A549 treated with ZK216348 at 1 μM for 4 hours (cell line): ENCODE measurements around the gene IFNL3. TPM values are rescaled to one million over a fixed set of nuclear protein-coding genes. Genes with fewer than 3 reads are reported as not detected.

ENCODE experiments used
- total RNA-seq: library from RNA; stranded (reverse); fragments of 200-300 nt; extraction: Qiagen RNA extraction; gene quantifications from 5 replicates; pipeline ENCODE4 v1.2.3, GENCODE V29; 2022; ENCODE audit warnings: low read depth

IFNL3 gene
- not detected in 5 replicates for total RNA-seq

DNA sequence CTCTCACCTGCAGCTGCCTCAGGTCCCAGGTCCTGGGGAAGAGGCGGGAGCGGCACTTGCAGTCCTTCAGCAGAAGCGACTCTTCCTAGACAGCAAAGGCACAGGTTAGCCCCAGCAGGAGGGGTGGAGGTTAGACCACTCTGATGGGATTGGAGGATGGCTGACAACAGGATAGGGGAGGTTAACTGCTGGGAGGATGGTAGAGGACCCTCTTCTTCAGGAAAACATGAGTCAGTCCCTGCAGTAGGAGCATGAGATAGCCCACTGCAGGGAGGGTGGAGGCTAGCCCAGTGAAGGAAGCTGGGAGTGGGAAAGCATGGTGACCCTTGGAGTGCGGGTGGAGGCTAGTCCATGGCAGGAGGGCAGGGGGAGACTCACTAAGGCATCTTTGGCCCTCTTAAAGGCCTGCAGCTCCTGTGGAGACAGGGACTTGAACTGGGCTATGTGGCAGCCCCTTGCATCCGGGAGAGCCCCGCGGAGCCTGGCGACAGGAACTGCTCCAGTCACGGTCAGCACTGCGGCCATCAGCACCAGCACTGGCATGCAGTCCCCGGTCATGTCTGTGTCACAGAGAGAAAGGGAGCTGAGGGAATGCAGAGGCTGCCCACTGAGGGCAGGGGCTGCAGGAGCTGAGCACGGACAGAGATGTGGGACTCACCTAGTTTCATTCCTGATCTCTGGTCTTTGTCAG lies at the start of gene IFNL3:
Gene IFNL3 (minus strand): TSS at position 597 of the 691 bp plus-strand sequence. CDS start 39 bp downstream, at position 558.

DNA sequence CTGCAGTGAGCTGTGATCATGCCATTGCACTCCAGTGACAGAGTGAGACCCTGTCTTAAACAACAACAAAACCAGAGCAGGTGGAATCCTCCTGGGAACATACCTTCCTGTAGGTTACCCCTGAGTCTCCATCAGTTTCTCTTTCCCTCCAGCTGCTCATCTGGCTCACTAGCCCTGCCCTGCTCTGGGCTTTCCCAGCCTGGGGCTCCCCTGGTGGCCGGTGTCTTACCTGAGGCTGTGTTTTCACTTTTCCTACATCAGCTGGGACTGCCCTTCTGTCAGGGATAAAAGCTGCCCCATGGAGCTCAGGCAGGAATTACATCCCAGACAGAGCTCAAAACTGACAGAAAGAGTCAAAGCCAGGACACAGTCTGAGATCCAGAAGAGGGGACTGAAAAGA lies 23.3 kb upstream of the IFNL3 start, which contains the start of gene IFNL2:
Gene IFNL2 (plus strand): TSS at position 312 of the 400 bp plus-strand sequence. CDS start 173 bp downstream, outside the sequence.

DNA sequence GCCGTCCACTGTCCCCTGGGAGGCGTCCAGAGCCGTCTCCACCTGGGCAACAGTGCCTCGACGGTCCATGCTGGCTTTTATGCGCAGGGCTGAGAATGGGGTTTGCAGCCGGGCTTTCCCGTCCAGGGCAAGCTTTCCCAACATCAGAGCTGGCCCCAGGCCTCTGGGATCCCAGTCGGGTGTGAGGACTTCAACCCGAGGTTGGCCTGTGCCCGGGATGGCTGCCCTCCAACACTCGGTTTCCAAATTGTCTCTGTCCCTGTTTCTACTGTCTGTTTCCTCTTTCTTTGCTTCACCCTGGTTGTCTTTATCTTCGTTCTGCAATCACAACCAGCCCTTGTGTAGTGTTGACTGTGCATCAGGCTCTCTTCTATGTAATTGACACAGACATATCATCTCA lies 4.0 kb upstream of the IFNL3 start, which contains the start of gene IFNL4:
Gene IFNL4 (minus strand): TSS at position 51 of the 400 bp plus-strand sequence.

DNA sequence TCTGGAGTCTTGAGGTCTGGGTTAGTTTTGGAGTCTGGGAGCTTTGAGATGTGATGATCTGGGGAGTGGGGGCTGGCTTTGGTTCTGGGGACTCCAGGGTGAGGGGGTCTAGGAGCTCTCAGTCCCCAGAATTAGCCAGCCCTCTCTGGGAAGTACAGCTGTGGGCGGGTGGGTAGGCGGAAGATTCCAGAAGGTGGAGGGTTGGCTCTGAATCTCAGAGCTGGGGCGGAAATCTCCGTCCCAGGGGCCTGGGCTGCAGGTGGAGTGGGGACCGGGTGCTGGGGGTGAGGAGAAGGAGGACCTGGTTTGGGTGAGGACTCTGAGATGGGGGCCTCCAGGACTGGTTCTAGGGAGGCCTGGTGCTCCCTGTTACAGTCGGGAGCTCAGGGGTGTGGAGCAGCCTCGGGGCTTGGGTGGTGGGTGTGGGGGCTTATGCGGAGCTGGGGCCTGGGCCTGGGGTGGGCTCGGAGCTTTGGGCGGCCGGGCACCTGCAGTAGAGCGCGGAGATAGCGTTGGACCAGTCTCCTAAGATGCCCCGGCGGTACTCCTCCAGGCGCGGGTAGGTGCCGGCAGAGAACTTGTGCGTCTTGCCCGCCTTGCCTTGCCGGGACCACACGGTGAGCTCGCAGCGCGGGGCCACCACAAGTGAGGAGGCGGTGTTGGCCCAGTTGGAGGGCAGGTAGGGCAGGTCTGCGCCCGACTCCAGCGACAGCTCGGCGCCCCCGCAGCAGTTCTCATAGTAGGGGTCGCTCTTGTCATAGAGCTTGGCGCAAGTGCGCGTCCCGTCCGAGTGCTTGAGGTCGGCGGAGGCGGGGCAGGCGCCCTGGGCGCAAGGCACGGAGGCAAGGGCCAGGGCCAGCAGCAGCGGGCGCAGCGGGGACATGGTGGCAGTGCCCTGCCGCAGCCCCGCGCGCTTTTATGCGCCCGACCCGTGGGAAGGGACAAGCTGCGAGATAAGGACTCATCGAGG lies 41.1 kb downstream of the IFNL3 start, which contains the start of gene SYCN:
Gene SYCN (minus strand): TSS at position 892 of the 970 bp plus-strand sequence. CDS start 9 bp downstream, at position 883.

DNA sequence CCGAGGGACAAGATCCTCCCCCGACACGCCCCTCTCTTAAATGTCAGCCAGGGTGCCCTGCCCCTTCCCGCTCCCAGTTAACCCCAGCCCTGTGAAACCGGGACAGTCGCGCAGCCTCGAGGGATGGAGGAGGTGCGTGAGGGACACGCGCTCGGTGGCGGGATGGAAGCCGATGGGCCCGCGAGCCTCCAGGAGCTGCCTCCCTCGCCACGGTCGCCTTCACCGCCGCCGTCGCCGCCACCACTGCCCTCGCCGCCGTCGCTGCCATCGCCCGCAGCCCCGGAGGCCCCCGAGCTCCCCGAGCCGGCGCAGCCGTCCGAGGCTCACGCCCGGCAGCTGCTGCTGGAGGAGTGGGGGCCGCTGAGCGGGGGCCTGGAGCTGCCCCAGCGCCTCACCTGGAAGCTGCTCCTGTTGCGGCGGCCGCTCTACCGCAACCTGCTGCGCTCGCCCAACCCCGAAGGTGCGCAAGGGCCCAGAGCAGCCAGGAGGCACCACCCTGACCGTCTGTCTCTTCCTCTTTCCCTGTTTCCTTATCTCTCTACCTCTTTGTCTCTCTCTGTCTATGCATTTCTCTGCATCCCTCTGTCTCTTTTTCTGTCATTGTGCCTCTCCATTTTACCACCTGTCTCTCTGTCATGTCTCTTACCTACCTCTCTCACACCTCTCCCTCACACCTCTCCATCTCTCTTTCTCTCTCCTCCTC lies 47.8 kb downstream of the IFNL3 start, which contains the start of gene NCCRP1:
Gene NCCRP1 (plus strand): TSS at position 105 of the 703 bp plus-strand sequence. CDS start 19 bp downstream, at position 124.

Other genes starting within 250 kb of the IFNL3 start
- 2.7 to 7.5 TPM (median 4.6 TPM) in 5 replicates for gene FBXO27, start 212.5 kb downstream of the IFNL3 start, total RNA-seq
- 0.14 to 0.23 TPM (median 0.15 TPM) in 3 of 5 replicates, not detected in the others for gene ACP7, start 160.6 kb downstream of the IFNL3 start, total RNA-seq
- gene PAK4, start 119.2 kb downstream of the IFNL3 start, total RNA-seq, result 59.1 to 132 TPM (median 113 TPM) in 5 replicates
- 1.2 to 1.8 TPM (median 1.5 TPM) in 5 replicates for gene NCCRP1, start 48.0 kb downstream of the IFNL3 start, total RNA-seq
- gene SYCN, start 40.7 kb downstream of the IFNL3 start, total RNA-seq, result not detected in 5 replicates
- not detected in 5 replicates for gene IFNL4, start 3.9 kb upstream of the IFNL3 start, total RNA-seq
- not detected in 5 replicates for gene IFNL2, start 23.4 kb upstream of the IFNL3 start, total RNA-seq
- gene IFNL1, start 51.4 kb upstream of the IFNL3 start, total RNA-seq, result 0.30 TPM in 1 of 5 replicates, not detected in the others
- 5.9 to 13.6 TPM (median 12.4 TPM) in 5 replicates for gene LRFN1, start 75.9 kb upstream of the IFNL3 start, total RNA-seq
- gene GMFG, start 91.0 kb upstream of the IFNL3 start, total RNA-seq, result 0.39 to 0.49 TPM in 2 of 5 replicates, not detected in the others
- gene SAMD4B, start 97.4 kb upstream of the IFNL3 start, total RNA-seq, result 90.7 to 196 TPM (median 187 TPM) in 5 replicates
- gene PAF1, start 146.1 kb upstream of the IFNL3 start, total RNA-seq, result 63.9 to 86.0 TPM (median 79.1 TPM) in 5 replicates
- gene MED29, start 146.4 kb upstream of the IFNL3 start, total RNA-seq, result 57.7 to 76.7 TPM (median 68.7 TPM) in 5 replicates
- 102 to 201 TPM (median 151 TPM) in 5 replicates for gene ZFP36, start 161.8 kb upstream of the IFNL3 start, total RNA-seq
- 43.4 to 100 TPM (median 80.1 TPM) in 5 replicates for gene PLEKHG2, start 167.7 kb upstream of the IFNL3 start, total RNA-seq
- 5,245 to 7,224 TPM (median 7,041 TPM) in 5 replicates for gene RPS16, start 190.9 kb upstream of the IFNL3 start, total RNA-seq
- 140 to 214 TPM (median 201 TPM) in 5 replicates for gene SUPT5H, start 200.6 kb upstream of the IFNL3 start, total RNA-seq
- gene TIMM50, start 235.8 kb upstream of the IFNL3 start, total RNA-seq, result 162 to 226 TPM (median 224 TPM) in 5 replicates